Duodenal mucosa (tissue), 2 donors: ENCODE measurements around the gene BRD9.
"Not testable (repeated sequence)": the region's sequence is repeated elsewhere in the genome, so short reads cannot be mapped to it uniquely, and the experiment has no call there.

Experiments used
- H3K27ac ChIP-seq: one replicate; pipeline ENCODE4 v1.7.0; 2013; ENCODE audit warnings: low read depth, low read length
- H3K27me3 ChIP-seq, 2 donors: one replicate each; pipeline ENCODE4 v1.7.0; 2013; ENCODE audit warnings: low read length in 2 of 2, control low read depth in 1 of 2; ENCODE audit not compliant: insufficient read depth in 2 of 2, control insufficient read depth in 1 of 2
- H3K36me3 ChIP-seq, 2 donors: one replicate each; pipeline ENCODE4 v1.7.0; 2013; ENCODE audit warnings: low read length in 2 of 2, control low read depth in 1 of 2; ENCODE audit not compliant: insufficient read depth in 2 of 2, control insufficient read depth in 1 of 2
- H3K4me1 ChIP-seq, 2 donors: one replicate each; pipeline ENCODE4 v1.7.0; 2013; ENCODE audit warnings: low read length in 2 of 2, control low read depth in 1 of 2; ENCODE audit not compliant: insufficient read depth in 2 of 2, control insufficient read depth in 1 of 2
- H3K4me3 ChIP-seq, 2 donors: one replicate each; pipeline ENCODE4 v1.7.0; 2013; ENCODE audit warnings: low read length in 2 of 2, low read depth in 1 of 2
- H3K9ac ChIP-seq, 2 donors: one replicate each; pipeline ENCODE4 v1.7.0; 2013; ENCODE audit warnings: low read length in 2 of 2, low read depth in 1 of 2
- H3K9me3 ChIP-seq, 2 donors: one replicate each; pipeline ENCODE4 v1.7.0; 2013; ENCODE audit warnings: low read length in 2 of 2, control low read depth in 1 of 2; ENCODE audit not compliant: control insufficient read depth in 1 of 2

The BRD9 gene

GRCh38 chr5:922436-923280, 30.1 kb upstream of the BRD9 start:
- no peak overlapping the region for H3K27ac ChIP-seq
- H3K9ac ChIP-seq = no peak overlapping the region
- H3K4me1 ChIP-seq = peaks cover 0 to 12% of the 10 kb centered on the region in 2 donors
- peaks cover 10 to 13% of the 10 kb centered on the region in 2 donors for H3K27me3 ChIP-seq
- H3K4me3 ChIP-seq = no peak overlapping the region
- no peaks in the 10 kb centered on the region for H3K9me3 ChIP-seq
- peaks cover 0 to 3% of the 10 kb centered on the region in 2 donors for H3K36me3 ChIP-seq

GRCh38 chr5:921456-922435, 29.1 kb upstream of the BRD9 start:
- H3K4me1 ChIP-seq = peaks cover 0 to 5% of the 10 kb centered on the region in 2 donors
- H3K27me3 ChIP-seq = peaks cover 10 to 11% of the 10 kb centered on the region in 2 donors
- no peak overlapping the region for H3K4me3 ChIP-seq
- H3K9ac ChIP-seq = no peak overlapping the region
- peaks cover 0 to 3% of the 10 kb centered on the region in 2 donors for H3K36me3 ChIP-seq
- no peak overlapping the region for H3K27ac ChIP-seq
- no peaks in the 10 kb centered on the region for H3K9me3 ChIP-seq

- H3K36me3 ChIP-seq = peaks cover 0 to 10% of the 10 kb centered on the region in 2 donors
- no peaks in the 10 kb centered on the region for H3K9me3 ChIP-seq
- H3K4me3 ChIP-seq = no peak overlapping the region
- peaks cover 0 to 4% of the 10 kb centered on the region in 2 donors for H3K27me3 ChIP-seq
- peaks cover 0 to 2% of the 10 kb centered on the region in 2 donors for H3K4me1 ChIP-seq
- no peak overlapping the region for H3K9ac ChIP-seq
- no peak overlapping the region for H3K27ac ChIP-seq
Observed at GRCh38 chr5:920321-920720, 27.7 kb upstream of the BRD9 start.

GRCh38 chr5:919356-920000, 26.9 kb upstream of the BRD9 start:
- Histone ChIP-seq H3K4me3 (no peak overlapping the region), H3K4me1 (peaks cover 0 to 2% of the 10 kb centered on the region in 2 donors), H3K9me3 (no peaks in the 10 kb centered on the region), H3K9ac (no peak overlapping the region), H3K27me3 (no peaks in the 10 kb centered on the region), H3K36me3 (peaks cover 0 to 13% of the 10 kb centered on the region in 2 donors), H3K27ac (no peak overlapping the region)

- H3K27ac ChIP-seq, H3K9ac ChIP-seq, H3K27me3 ChIP-seq, H3K4me3 ChIP-seq, H3K9me3 ChIP-seq, H3K4me1 ChIP-seq: not testable (repeated sequence)
- peaks cover 0 to 14% of the 10 kb centered on the region in 2 donors for H3K36me3 ChIP-seq
Observed at GRCh38 chr5:918717-919116, 26.1 kb upstream of the BRD9 start.

GRCh38 chr5:916441-917293, 24.1 kb upstream of the BRD9 start:
- H3K36me3 ChIP-seq = peaks cover 0 to 16% of the 10 kb centered on the region in 2 donors
- H3K9ac ChIP-seq = no peak overlapping the region
- no peaks in the 10 kb centered on the region for H3K4me1 ChIP-seq
- H3K27me3 ChIP-seq = no peaks in the 10 kb centered on the region
- no peak overlapping the region for H3K4me3 ChIP-seq
- no peaks in the 10 kb centered on the region for H3K9me3 ChIP-seq
- H3K27ac ChIP-seq = no peak overlapping the region

GRCh38 chr5:915946-916345, 23.3 kb upstream of the BRD9 start:
- H3K27ac ChIP-seq = no peak overlapping the region
- peaks cover 0 to 16% of the 10 kb centered on the region in 2 donors for H3K36me3 ChIP-seq
- H3K4me3 ChIP-seq = no peak overlapping the region
- no peaks in the 10 kb centered on the region for H3K4me1 ChIP-seq
- H3K9ac ChIP-seq = no peak overlapping the region
- H3K9me3 ChIP-seq = no peaks in the 10 kb centered on the region
- no peaks in the 10 kb centered on the region for H3K27me3 ChIP-seq

- peaks cover 0 to 16% of the 10 kb centered on the region in 2 donors for H3K36me3 ChIP-seq
- not testable (repeated sequence) for H3K9me3 ChIP-seq, H3K9ac ChIP-seq, H3K4me3 ChIP-seq, H3K4me1 ChIP-seq, H3K27ac ChIP-seq, H3K27me3 ChIP-seq
Observed at GRCh38 chr5:915346-915745, 22.7 kb upstream of the BRD9 start.

GRCh38 chr5:914612-915011, 22.0 kb upstream of the BRD9 start:
- H3K4me1 ChIP-seq = no peaks in the 10 kb centered on the region
- peaks cover 0 to 16% of the 10 kb centered on the region in 2 donors for H3K36me3 ChIP-seq
- H3K27me3 ChIP-seq = no peaks in the 10 kb centered on the region
- no peak overlapping the region for H3K4me3 ChIP-seq
- H3K9ac ChIP-seq = no peak overlapping the region
- H3K27ac ChIP-seq = no peak overlapping the region
- no peaks in the 10 kb centered on the region for H3K9me3 ChIP-seq
